HG03064 (cell line): ENCODE measurements around the gene UTP25.
"Not testable (repeated sequence)": the region's sequence is repeated elsewhere in the genome, so short reads cannot be mapped to it uniquely, and the experiment has no call there.

Experiments used
- ATAC-seq: cut with Tn5 transposase; IDR thresholded peaks from one replicate; pipeline ENCODE4 v1.9.1; 2021; ENCODE audit warnings: low read depth; ENCODE audit not compliant: unreplicated experiment

UTP25 gene

GRCh38 chr1:209827384-209828262 lies at the start of gene UTP25:
Gene UTP25, plus strand, starts transcription at chr1:209827972. Its CDS starts 92 bp downstream, at chr1:209828064.
- peak; percentile 91 for ATAC-seq

GRCh38 chr1:209778102-209778501 lies 49.7 kb upstream of the UTP25 start:
- no peak for ATAC-seq

- ATAC-seq, result no peak
These were observed 47.5 kb upstream of the UTP25 start for GRCh38 chr1:209780268-209780667.

- no peak for ATAC-seq
These were observed 44.4 kb upstream of the UTP25 start for GRCh38 chr1:209783386-209783785.

- ATAC-seq, result peak; percentile 99
These were observed 43.3 kb upstream of the UTP25 start, which contains the start of gene C1orf74 for GRCh38 chr1:209784265-209785169. Gene C1orf74, minus strand, starts transcription at chr1:209784559. Its CDS starts 925 bp downstream, at chr1:209783634.

- ATAC-seq, result no peak
These were observed 42.2 kb upstream of the UTP25 start for GRCh38 chr1:209785592-209785991.

- no peak for ATAC-seq
These were observed 41.6 kb upstream of the UTP25 start for GRCh38 chr1:209786146-209786545.

- no peak for ATAC-seq
These were observed 40.2 kb upstream of the UTP25 start for GRCh38 chr1:209787551-209787950.

GRCh38 chr1:209789245-209789644 lies 38.5 kb upstream of the UTP25 start:
- no peak for ATAC-seq

- no peak for ATAC-seq
These were observed 37.2 kb upstream of the UTP25 start for GRCh38 chr1:209790286-209791193.

- ATAC-seq, result no peak
These were observed 35.9 kb upstream of the UTP25 start for GRCh38 chr1:209791920-209792319.

- not testable (repeated sequence) for ATAC-seq
These were observed 34.1 kb upstream of the UTP25 start for GRCh38 chr1:209793711-209794110.

- ATAC-seq, result no peak
These were observed 29.7 kb upstream of the UTP25 start for GRCh38 chr1:209797978-209798639.

GRCh38 chr1:209800984-209801834 lies 26.6 kb upstream of the UTP25 start:
- no peak for ATAC-seq

GRCh38 chr1:209802117-209802779 lies 25.5 kb upstream of the UTP25 start:
- ATAC-seq, result no peak

- no peak for ATAC-seq
These were observed 25.0 kb upstream of the UTP25 start for GRCh38 chr1:209802780-209803152.

- ATAC-seq, result no peak
These were observed 24.2 kb upstream of the UTP25 start for GRCh38 chr1:209803568-209803967.

- no peak for ATAC-seq
These were observed 22.4 kb upstream of the UTP25 start for GRCh38 chr1:209805341-209805781.
